GM21717 (cell line): ENCODE results near the gene FAM227B.
"Not testable (repeated sequence)": the region's sequence is repeated elsewhere in the genome, so short reads cannot be mapped to it uniquely, and the experiment has no call there.

ENCODE experiments used
- ATAC-seq: cut with Tn5 transposase; IDR thresholded peaks from one replicate; pipeline ENCODE4 v1.9.1; 2021; ENCODE audit warnings: mild to moderate bottlenecking, moderate library complexity; ENCODE audit not compliant: unreplicated experiment

Gene FAM227B

GRCh38 chr15:49441356-49441755, 179.3 kb downstream of the FAM227B start:
- no peak for ATAC-seq

GRCh38 chr15:49439678-49440395, 180.8 kb downstream of the FAM227B start:
- no peak for ATAC-seq

- no peak for ATAC-seq
Measured at GRCh38 chr15:49438962-49439631, 181.5 kb downstream of the FAM227B start.

- ATAC-seq: no peak
Measured at GRCh38 chr15:49436751-49437150, 183.9 kb downstream of the FAM227B start.

GRCh38 chr15:49435174-49435573, 185.4 kb downstream of the FAM227B start:
- no peak for ATAC-seq

GRCh38 chr15:49430046-49430445, 190.6 kb downstream of the FAM227B start:
- no peak for ATAC-seq

- ATAC-seq: no peak
Measured at GRCh38 chr15:49428409-49429095, 192.1 kb downstream of the FAM227B start.

GRCh38 chr15:49427372-49427771, 193.2 kb downstream of the FAM227B start:
- no peak for ATAC-seq

- ATAC-seq: no peak
Measured at GRCh38 chr15:49424954-49425353, 195.7 kb downstream of the FAM227B start.

GRCh38 chr15:49423901-49424550, 196.6 kb downstream of the FAM227B start:
- ATAC-seq: no peak

GRCh38 chr15:49423021-49423420, 197.6 kb downstream of the FAM227B start, which contains the start of gene FGF7:
FGF7 (plus strand) TSS chr15:49423242; CDS start chr15:49424298, 1,056 bp downstream.
- no peak for ATAC-seq

GRCh38 chr15:49421991-49422390, 198.6 kb downstream of the FAM227B start:
- ATAC-seq: no peak

- no peak for ATAC-seq
Measured at GRCh38 chr15:49418811-49419210, 201.8 kb downstream of the FAM227B start.

GRCh38 chr15:49415638-49416037, 205.0 kb downstream of the FAM227B start:
- ATAC-seq: no peak

GRCh38 chr15:49415149-49415548, 205.5 kb downstream of the FAM227B start:
- ATAC-seq: no peak

- no peak for ATAC-seq
Measured at GRCh38 chr15:49412797-49413196, 207.8 kb downstream of the FAM227B start.

- ATAC-seq: no peak
Measured at GRCh38 chr15:49410641-49411040, 210.0 kb downstream of the FAM227B start.

GRCh38 chr15:49406352-49407118, 214.1 kb downstream of the FAM227B start:
- no peak for ATAC-seq

- ATAC-seq: not testable (repeated sequence)
Measured at GRCh38 chr15:49402515-49403296, 217.9 kb downstream of the FAM227B start.

- no peak for ATAC-seq
Measured at GRCh38 chr15:49387471-49387870, 233.1 kb downstream of the FAM227B start.
